H9 (cell line): ENCODE data around the gene GAP43. TPM values are rescaled to one million over a fixed set of nuclear protein-coding genes. Genes with fewer than 3 reads are reported as not detected.

Experiments
- DNase-seq: peaks from one replicate; pipeline ENCODE4 v3.0.0-alpha.2; 2017
- H2AFZ ChIP-seq: one replicate; pipeline ENCODE4 v1.6.1; 2013; ENCODE audit warnings: mild to moderate bottlenecking, low read length, control low read depth, moderate library complexity
- H2AK5ac ChIP-seq: 2 replicates; pipeline ENCODE4 v1.6.1; 2013; ENCODE audit warnings: low read length, control low read depth, mixed read lengths; ENCODE audit not compliant: insufficient read length
- H2BK120ac ChIP-seq: one replicate; pipeline ENCODE4 v1.6.1; 2013; ENCODE audit warnings: low read depth, mild to moderate bottlenecking, low read length, control low read depth, inconsistent platforms; ENCODE audit not compliant: poor library complexity, severe bottlenecking
- H2BK12ac ChIP-seq: 2 replicates; pipeline ENCODE4 v1.6.1; 2013; ENCODE audit warnings: low read length, control low read depth, mixed read lengths, low read depth; ENCODE audit not compliant: insufficient read length
- H2BK15ac ChIP-seq: 2 replicates; pipeline ENCODE4 v1.6.1; 2013; ENCODE audit warnings: low read depth, low read length, control low read depth
- H2BK20ac ChIP-seq: one replicate; pipeline ENCODE4 v1.6.1; 2013; ENCODE audit warnings: low read depth, mild to moderate bottlenecking, low read length, control low read depth, inconsistent platforms; ENCODE audit not compliant: poor library complexity, severe bottlenecking
- H2BK5ac ChIP-seq: 2 replicates; pipeline ENCODE4 v1.6.1; 2013; ENCODE audit warnings: low read length, control low read depth, mixed read lengths; ENCODE audit not compliant: insufficient read length
- H3K14ac ChIP-seq: 2 replicates; pipeline ENCODE4 v1.6.1; 2013; ENCODE audit warnings: low read length, control low read depth; ENCODE audit not compliant: insufficient read depth
- H3K18ac ChIP-seq: 2 replicates; pipeline ENCODE4 v1.6.1; 2013; ENCODE audit warnings: low read depth, mild to moderate bottlenecking, mixed read lengths, low read length, control low read depth; ENCODE audit not compliant: insufficient read length
- H3K23ac ChIP-seq: 2 replicates; pipeline ENCODE4 v1.6.1; 2013; ENCODE audit warnings: low read length, control low read depth, mixed read lengths, low read depth; ENCODE audit not compliant: insufficient read length
- H3K23me2 ChIP-seq: 2 replicates; pipeline ENCODE4 v1.6.1; 2013; ENCODE audit warnings: low read depth, mild to moderate bottlenecking, mixed read lengths, low read length, control low read depth; ENCODE audit not compliant: insufficient read length, poor library complexity, severe bottlenecking
- H3K27ac ChIP-seq: 2 replicates; pipeline ENCODE4 v1.5.1; 2013; ENCODE audit warnings: low read length, control low read depth, mixed read lengths, low read depth; ENCODE audit not compliant: insufficient read length
- H3K27me3 ChIP-seq: 2 replicates; pipeline ENCODE4 v1.6.1; 2013; ENCODE audit warnings: low read length, control low read depth, inconsistent platforms; ENCODE audit not compliant: insufficient read depth
- H3K4ac ChIP-seq: 2 replicates; pipeline ENCODE4 v1.6.1; 2013; ENCODE audit warnings: low read depth, mild to moderate bottlenecking, control low read depth, inconsistent platforms, low read length, moderate library complexity
- H3K4me1 ChIP-seq: 2 replicates; pipeline ENCODE4 v1.6.1; 2013; ENCODE audit warnings: low read length, control low read depth, inconsistent platforms; ENCODE audit not compliant: insufficient read depth
- H3K4me2 ChIP-seq: 2 replicates; pipeline ENCODE4 v1.6.1; 2013; ENCODE audit warnings: low read length, control low read depth, mixed read lengths; ENCODE audit not compliant: insufficient read length, insufficient read depth
- H3K56ac ChIP-seq: 2 replicates; pipeline ENCODE4 v1.6.1; 2013; ENCODE audit warnings: low read depth, mild to moderate bottlenecking, mixed read lengths, low read length, control low read depth; ENCODE audit not compliant: insufficient read length
- H3K79me1 ChIP-seq: 2 replicates; pipeline ENCODE4 v1.6.1; 2013; ENCODE audit warnings: low read depth, mild to moderate bottlenecking, moderate library complexity, low read length, control low read depth, inconsistent platforms; ENCODE audit not compliant: insufficient read depth, poor library complexity, severe bottlenecking
- H3K79me2 ChIP-seq: 2 replicates; pipeline ENCODE4 v1.6.1; 2013; ENCODE audit warnings: low read length, control low read depth, inconsistent platforms; ENCODE audit not compliant: insufficient read depth
- H3K9ac ChIP-seq: 2 replicates; pipeline ENCODE4 v1.6.1; 2013; ENCODE audit warnings: low read length, control low read depth, mixed read lengths; ENCODE audit not compliant: insufficient read length; ENCODE audit errors: extremely low read depth
- H3K9me3 ChIP-seq: one replicate; pipeline ENCODE4 v1.6.1; 2013; ENCODE audit warnings: low read depth, low read length, inconsistent platforms; ENCODE audit not compliant: control insufficient read depth
- H3T11ph ChIP-seq: one replicate; pipeline ENCODE4 v1.6.1; 2013; ENCODE audit warnings: mild to moderate bottlenecking, low read length, control low read depth, inconsistent platforms
- H4K20me1 ChIP-seq: one replicate; pipeline ENCODE4 v1.6.1; 2013; ENCODE audit not compliant: control insufficient read depth, insufficient read length, insufficient read depth
- H4K5ac ChIP-seq: 2 replicates; pipeline ENCODE4 v1.6.1; 2013; ENCODE audit warnings: low read depth, mild to moderate bottlenecking, mixed read lengths, low read length, control low read depth; ENCODE audit not compliant: insufficient read length
- H4K8ac ChIP-seq: replicated peaks from 2 replicates; pipeline ENCODE4 v1.6.1; 2013; ENCODE audit warnings: low read length, control low read depth, mixed read lengths, low read depth; ENCODE audit not compliant: insufficient read length
- H4K91ac ChIP-seq: 2 replicates; pipeline ENCODE4 v1.6.1; 2013; ENCODE audit warnings: low read depth, mild to moderate bottlenecking, moderate library complexity, mixed read lengths, low read length, control low read depth; ENCODE audit not compliant: insufficient read length
- H3K27ac Mint-ChIP-seq, 3 experiments: 2 replicates in 2 of 3; 3 replicates in 1 of 3; pipeline ENCODE4 v1.8.0; 2020 to 2021; ENCODE audit warnings: mixed read lengths in 3 of 3, mild to moderate bottlenecking in 1 of 3, moderate library complexity in 1 of 3
- H3K27me3 Mint-ChIP-seq: 2 replicates; pipeline ENCODE4 v1.8.0; 2021; ENCODE audit warnings: low read depth, mild to moderate bottlenecking, moderate library complexity, mixed read lengths
- H3K36me3 Mint-ChIP-seq, 3 experiments: 2 replicates in 2 of 3; 3 replicates in 1 of 3; pipeline ENCODE4 v1.8.0; 2020 to 2021; ENCODE audit warnings: low read depth in 3 of 3, mixed read lengths in 3 of 3; ENCODE audit not compliant: insufficient read depth in 1 of 3
- H3K4me1 Mint-ChIP-seq, 2 experiments: 2 replicates each; pipeline ENCODE4 v1.8.0; 2020; ENCODE audit warnings: mixed read lengths in 2 of 2
- H3K4me3 Mint-ChIP-seq, 2 experiments: 2 replicates in 1 of 2; 3 replicates in 1 of 2; pipeline ENCODE4 v1.8.0; 2020 to 2021; ENCODE audit warnings: mild to moderate bottlenecking in 2 of 2, mixed read lengths in 2 of 2, moderate library complexity in 1 of 2
- H3K9me3 Mint-ChIP-seq, 2 experiments: 2 replicates in 1 of 2; 3 replicates in 1 of 2; pipeline ENCODE4 v1.8.0; 2020; ENCODE audit warnings: mild to moderate bottlenecking in 2 of 2, mixed read lengths in 2 of 2, moderate library complexity in 1 of 2
- total RNA-seq: library from RNA; stranded (reverse); gene quantifications from 2 replicates; pipeline ENCODE4 v1.2.1, GENCODE V29; 2021
- TF ChIP-seq, protein P1 (sequence below): fragments of 200-600 bp; sonication (generic); conservative IDR thresholded peaks from 3 replicates; pipeline ENCODE4 v1.8.0; 2021; ENCODE audit warnings: antibody characterized with exemption, mild to moderate bottlenecking

Gene GAP43
- total RNA-seq, 1 experiment from 2014 or later, result 12.8 TPM

DNA sequence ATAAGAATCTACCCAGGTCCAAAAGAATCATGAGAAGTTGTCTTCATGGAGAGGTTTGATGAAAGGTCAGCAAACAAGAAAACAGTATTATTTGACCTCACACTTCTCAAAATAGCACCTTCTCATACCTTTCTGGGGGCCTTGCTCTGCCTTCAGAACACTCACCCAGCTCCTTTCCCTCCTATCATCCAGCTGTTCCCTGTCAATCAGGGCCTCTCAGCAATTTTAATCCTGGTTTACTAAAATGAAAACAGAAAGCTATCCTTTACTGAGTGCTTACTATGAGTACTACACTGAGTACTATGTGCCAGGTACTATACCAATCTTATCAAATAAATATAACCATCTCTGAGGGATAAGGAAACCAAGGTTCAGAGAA lies 138.6 kb downstream of the GAP43 start:
- H3T11ph ChIP-seq, result no peak overlapping the region
- no peaks in the 10 kb centered on the region for H3K36me3 Mint-ChIP-seq
- no peak overlapping the region for H2BK12ac ChIP-seq
- no peak overlapping the region for H3K18ac ChIP-seq
- no peaks in the 10 kb centered on the region for H3K27me3 ChIP-seq
- H2BK5ac ChIP-seq, result no peak overlapping the region
- H3K4me3 Mint-ChIP-seq, result no peak overlapping the region
- no peak overlapping the region for H3K27ac Mint-ChIP-seq
- H3K4me2 ChIP-seq, result no peak overlapping the region
- no peak overlapping the region for H2BK15ac ChIP-seq
- no peaks in the 10 kb centered on the region for H3K4me1 ChIP-seq
- H3K56ac ChIP-seq, result no peak overlapping the region
- no peak overlapping the region for H3K27ac ChIP-seq
- H3K4ac ChIP-seq, result no peak overlapping the region
- H3K9me3 ChIP-seq, result no peaks in the 10 kb centered on the region
- no peak overlapping the region for H3K14ac ChIP-seq
- no peak overlapping the region for H2BK20ac ChIP-seq
- no peak overlapping the region for H4K5ac ChIP-seq
- no peaks in the 10 kb centered on the region for H3K9me3 Mint-ChIP-seq
- peaks cover 12 to 15% of the 10 kb centered on the region in 2 experiments for H3K4me1 Mint-ChIP-seq
- H4K8ac ChIP-seq, result no peak overlapping the region
- no peaks in the 10 kb centered on the region for H3K23me2 ChIP-seq
- no peak overlapping the region for H3K9ac ChIP-seq
- H4K91ac ChIP-seq, result no peak overlapping the region
- no peaks in the 10 kb centered on the region for H4K20me1 ChIP-seq
- H3K79me1 ChIP-seq, result no peaks in the 10 kb centered on the region
- no peak overlapping the region for H2BK120ac ChIP-seq
- H3K27me3 Mint-ChIP-seq, result no peaks in the 10 kb centered on the region; the same call in 1 of the 2 replicates
- TF ChIP-seq, protein P1, sequence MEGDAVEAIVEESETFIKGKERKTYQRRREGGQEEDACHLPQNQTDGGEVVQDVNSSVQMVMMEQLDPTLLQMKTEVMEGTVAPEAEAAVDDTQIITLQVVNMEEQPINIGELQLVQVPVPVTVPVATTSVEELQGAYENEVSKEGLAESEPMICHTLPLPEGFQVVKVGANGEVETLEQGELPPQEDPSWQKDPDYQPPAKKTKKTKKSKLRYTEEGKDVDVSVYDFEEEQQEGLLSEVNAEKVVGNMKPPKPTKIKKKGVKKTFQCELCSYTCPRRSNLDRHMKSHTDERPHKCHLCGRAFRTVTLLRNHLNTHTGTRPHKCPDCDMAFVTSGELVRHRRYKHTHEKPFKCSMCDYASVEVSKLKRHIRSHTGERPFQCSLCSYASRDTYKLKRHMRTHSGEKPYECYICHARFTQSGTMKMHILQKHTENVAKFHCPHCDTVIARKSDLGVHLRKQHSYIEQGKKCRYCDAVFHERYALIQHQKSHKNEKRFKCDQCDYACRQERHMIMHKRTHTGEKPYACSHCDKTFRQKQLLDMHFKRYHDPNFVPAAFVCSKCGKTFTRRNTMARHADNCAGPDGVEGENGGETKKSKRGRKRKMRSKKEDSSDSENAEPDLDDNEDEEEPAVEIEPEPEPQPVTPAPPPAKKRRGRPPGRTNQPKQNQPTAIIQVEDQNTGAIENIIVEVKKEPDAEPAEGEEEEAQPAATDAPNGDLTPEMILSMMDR, result no peak
- DNase-seq, result no peak
- H3K23ac ChIP-seq, result no peak overlapping the region
- no peak overlapping the region for H2AFZ ChIP-seq
- no peak overlapping the region for H2AK5ac ChIP-seq
- no peaks in the 10 kb centered on the region for H3K79me2 ChIP-seq
